Smooth muscle cell (in vitro differentiated cells): Measurements from ENCODE around the gene CDKN2C. TPM values are rescaled to one million over a fixed set of nuclear protein-coding genes. Genes with fewer than 3 reads are reported as not detected.
"Not testable (repeated sequence)": the region's sequence is repeated elsewhere in the genome, so short reads cannot be mapped to it uniquely, and the experiment has no call there.

Source experiments
- DNase-seq: peaks from one replicate; lab custom pipeline; 2025; ENCODE audit not compliant: unreplicated experiment; lab: John Stamatoyannopoulos, UW
- H2AFZ ChIP-seq: fragments of 200-600 bp; sonication (generic); 2 replicates; pipeline ENCODE4 v1.6.0; 2016; ENCODE audit warnings: antibody characterized with exemption, low read depth, mild to moderate bottlenecking
- H3F3A ChIP-seq: fragments of 200-600 bp; sonication (generic); 2 replicates; pipeline ENCODE4 v1.6.0; 2017; ENCODE audit warnings: antibody characterized with exemption, low read depth
- H3K27ac ChIP-seq: fragments of 200-600 bp; sonication (generic); 2 replicates; pipeline ENCODE4 v1.5.1; 2016; ENCODE audit warnings: low read depth, mild to moderate bottlenecking
- H3K27me3 ChIP-seq: fragments of 200-600 bp; sonication (generic); 2 replicates; pipeline ENCODE4 v1.6.1; 2016; ENCODE audit warnings: low read depth, mild to moderate bottlenecking
- H3K36me3 ChIP-seq: fragments of 200-600 bp; sonication (generic); 2 replicates; pipeline ENCODE4 v1.5.1; 2016; ENCODE audit warnings: low read depth
- H3K4me1 ChIP-seq: fragments of 200-600 bp; sonication (generic); 2 replicates; pipeline ENCODE4 v1.5.1; 2016; ENCODE audit warnings: low read depth
- H3K4me2 ChIP-seq: fragments of 200-600 bp; sonication (generic); 2 replicates; pipeline ENCODE4 v1.6.0; 2016; ENCODE audit warnings: mild to moderate bottlenecking
- H3K4me3 ChIP-seq: fragments of 200-600 bp; sonication (generic); 2 replicates; pipeline ENCODE4 v1.5.1; 2016; ENCODE audit warnings: mild to moderate bottlenecking
- H3K79me2 ChIP-seq: fragments of 200-600 bp; sonication (generic); 2 replicates; pipeline ENCODE4 v1.6.0; 2016; ENCODE audit warnings: low read depth, mild to moderate bottlenecking
- H3K9ac ChIP-seq: fragments of 200-600 bp; sonication (generic); 2 replicates; pipeline ENCODE4 v1.6.0; 2016; ENCODE audit warnings: low read depth
- H3K9me3 ChIP-seq: fragments of 200-600 bp; sonication (generic); replicated peaks from 2 replicates; pipeline ENCODE4 v1.5.1; 2016; ENCODE audit warnings: low read depth
- H4K20me1 ChIP-seq: fragments of 200-600 bp; sonication (generic); 2 replicates; pipeline ENCODE4 v1.6.0; 2016; ENCODE audit warnings: low read depth
- CTCF ChIP-seq: fragments of 200-600 bp; sonication (generic); IDR thresholded peaks from 2 replicates; pipeline ENCODE4 v1.5.1; 2017; ENCODE audit warnings: borderline replicate concordance, mild to moderate bottlenecking, antibody characterized with exemption; ENCODE audit not compliant: insufficient read depth, poor library complexity, severe bottlenecking
- WGBS: methylation state at CpG from one replicate; pipeline ENCODE4 v1.1.7; 2016; ENCODE audit warnings: low lambda C conversion rate; 5-methylcytosine and 5-hydroxymethylcytosine counted together
- polyA plus RNA-seq: library from polyadenylated mRNA; unstranded; fragments of >200 nt; fragmentation: Nextera tagmentation; extraction: Ambion mirVana; gene quantifications from 2 replicates; pipeline ENCODE4 v1.2.1, GENCODE V29; 2016
- total RNA-seq: library from RNA; depleted of rRNA; stranded (reverse); fragments of >200 nt; gene quantifications from 2 replicates; pipeline ENCODE4 v1.2.3, GENCODE V29; 2014

CDKN2C gene
- total and polyA plus RNA-seq, 2 experiments from 2014 or later, result 1.3 to 3.2 TPM

- Histone ChIP-seq H3K4me2 (no peak overlapping the region), H3K4me3 (no peak overlapping the region), H3K79me2 (peaks cover 57% of the 10 kb centered on the region), H3F3A (no peaks in the 10 kb centered on the region), H4K20me1 (peaks cover 94% of the 10 kb centered on the region), H2AFZ (no peak overlapping the region), H3K4me1 (no peaks in the 10 kb centered on the region), H3K9ac (no peak overlapping the region), H3K27ac (no peak overlapping the region), H3K9me3 (no peaks in the 10 kb centered on the region), H3K27me3 (no peaks in the 10 kb centered on the region), H3K36me3 (no peaks in the 10 kb centered on the region)
- TF ChIP-seq CTCF, result no peak
- 94% methylated on average over 1 of the region's 1 CpG for WGBS
- no peak for DNase-seq
Measured at GRCh38 chr1:50942334-50942733, 27.7 kb upstream of the CDKN2C start.

- no peak overlapping the region for H3K4me2 ChIP-seq
Measured at GRCh38 chr1:50949286-50949982, 20.6 kb upstream of the CDKN2C start.

GRCh38 chr1:50950396-50950795 lies 19.6 kb upstream of the CDKN2C start:
- H3K27ac ChIP-seq, result no peak overlapping the region
- no peak for TF ChIP-seq CTCF
- H3K9ac ChIP-seq, result no peak overlapping the region
- peaks cover 60% of the 10 kb centered on the region for H4K20me1 ChIP-seq
- no peak overlapping the region for H3K4me3 ChIP-seq
- H2AFZ ChIP-seq, result no peak overlapping the region
- DNase-seq, result no peak
- H3K27me3 ChIP-seq, result no peaks in the 10 kb centered on the region
- 83% methylated on average over 1 of the region's 1 CpG for WGBS
- H3K79me2 ChIP-seq, result peaks cover 67% of the 10 kb centered on the region
- H3K36me3 ChIP-seq, result no peaks in the 10 kb centered on the region
- H3K4me2 ChIP-seq, result no peak overlapping the region
- no peaks in the 10 kb centered on the region for H3K9me3 ChIP-seq
- H3K4me1 ChIP-seq, result no peaks in the 10 kb centered on the region
- H3F3A ChIP-seq, result no peaks in the 10 kb centered on the region

More at GRCh38 chr1:50949286-50949982, 20.6 kb upstream of the CDKN2C start:
- Histone ChIP-seq H3K9ac (no peak overlapping the region), H3K27ac (no peak overlapping the region), H3K79me2 (peaks cover 74% of the 10 kb centered on the region), H4K20me1 (peaks cover 70% of the 10 kb centered on the region), H3K36me3 (no peaks in the 10 kb centered on the region), H3K4me1 (no peaks in the 10 kb centered on the region), H3K9me3 (no peaks in the 10 kb centered on the region), H3F3A (no peaks in the 10 kb centered on the region), H2AFZ (no peak overlapping the region), H3K4me3 (no peak overlapping the region), H3K27me3 (no peaks in the 10 kb centered on the region)
- 90% methylated on average over 9 of the region's 9 CpGs for whole genome bisulfite sequencing
- no peak for TF ChIP-seq CTCF
- DNase-seq, result no peak

- H3F3A ChIP-seq, H2AFZ ChIP-seq, H3K27me3 ChIP-seq, H3K4me3 ChIP-seq, H3K9me3 ChIP-seq, DNase-seq, H3K4me1 ChIP-seq, H3K36me3 ChIP-seq, H3K9ac ChIP-seq, H3K4me2 ChIP-seq, H3K27ac ChIP-seq: not testable (repeated sequence)
- H3K79me2 ChIP-seq, result peaks cover 73% of the 10 kb centered on the region
- peaks cover 39% of the 10 kb centered on the region for H4K20me1 ChIP-seq
- WGBS, result over 99% methylated on average over 18 of the region's 31 CpGs
Measured at GRCh38 chr1:50952566-50952965, 17.5 kb upstream of the CDKN2C start.
